T-cell (primary cell): ENCODE results near the gene NUP153. TPM values are rescaled to one million over a fixed set of nuclear protein-coding genes. Genes with fewer than 3 reads are reported as not detected.

Experiments
- ATAC-seq, 4 experiments: fragments of 200-7000 bp in 3 of 4; fragments of 150-1000 bp in 1 of 4; cut with Tn5 transposase; replicated peaks in 1 of 4; 1 replicate in 3 of 4; 2 replicates in 1 of 4; pipeline ENCODE4 v1.10.0; 2021; ENCODE audit warnings: moderate library complexity in 3 of 4, mild to moderate bottlenecking in 2 of 4, moderate number of reproducible peaks in 1 of 4
- CTCF ChIA-PET, 2 donors: fragments of 300-600 bp; sonication (Branson Sonifier 250); formaldehyde crosslinking; loops; one replicate each; lab custom pipeline; 2022; ENCODE audit warnings: antibody characterized with exemption in 2 of 2; lab: Charles Lee
- POLR2A ChIA-PET, 2 donors: fragments of 300-600 bp; sonication (Branson Sonifier 250); formaldehyde crosslinking; loops; one replicate each; lab custom pipeline; 2022; ENCODE audit warnings: antibody characterized with exemption in 2 of 2; lab: Charles Lee
- DNase-seq, 35 experiments: peaks; one replicate each; pipeline versions ENCODE4 v3.0.0 to v3.0.0-alpha.2; 2013 to 2023
- H3K27ac ChIP-seq: one replicate; pipeline ENCODE4 v1.5.1; 2013; ENCODE audit warnings: low read length
- H3K27me3 ChIP-seq, 2 experiments: replicated peaks in 1 of 2; 1 replicate in 1 of 2; 2 replicates in 1 of 2; pipeline versions ENCODE4 v1.6.1 to v1.7.0; 2013; ENCODE audit warnings: low read length in 1 of 2, mixed read lengths in 1 of 2; ENCODE audit not compliant: control insufficient read depth in 2 of 2, insufficient read depth in 2 of 2; ENCODE audit errors: extremely low read depth in 1 of 2
- H3K36me3 ChIP-seq, 2 donors: 1 replicate in 1 of 2; 2 replicates in 1 of 2; pipeline versions ENCODE4 v1.6.1 to v1.7.0; 2013; ENCODE audit warnings: low read length in 1 of 2; ENCODE audit not compliant: control insufficient read depth in 2 of 2, insufficient read depth in 1 of 2; ENCODE audit errors: extremely low read depth in 1 of 2
- H3K4me1 ChIP-seq, 2 experiments: 1 replicate in 1 of 2; 2 replicates in 1 of 2; pipeline versions ENCODE4 v1.6.1 to v1.7.0; 2013; ENCODE audit warnings: low read length in 2 of 2, mixed read lengths in 1 of 2; ENCODE audit not compliant: insufficient read depth in 2 of 2, control insufficient read depth in 1 of 2; ENCODE audit errors: extremely low read depth in 1 of 2
- H3K4me3 ChIP-seq, 2 donors: 1 replicate in 1 of 2; 2 replicates in 1 of 2; pipeline versions ENCODE4 v1.5.1 to v1.7.0; 2013; ENCODE audit warnings: mild to moderate bottlenecking in 2 of 2, low read length in 1 of 2, moderate library complexity in 1 of 2; ENCODE audit not compliant: control insufficient read depth in 1 of 2; ENCODE audit errors: extremely low read depth in 1 of 2
- H3K9me3 ChIP-seq: 2 replicates; pipeline ENCODE4 v1.7.0; 2013
- H3K27ac Mint-ChIP-seq, 2 donors: one replicate each; pipeline ENCODE4 v1.8.0; 2020 to 2021; ENCODE audit warnings: mild to moderate bottlenecking in 2 of 2, mixed read lengths in 2 of 2
- H3K27me3 Mint-ChIP-seq, 2 donors: one replicate each; pipeline ENCODE4 v1.8.0; 2021 to 2022; ENCODE audit warnings: mixed read lengths in 2 of 2
- H3K36me3 Mint-ChIP-seq: one replicate; pipeline ENCODE4 v1.8.0; 2021; ENCODE audit warnings: mixed read lengths
- H3K4me1 Mint-ChIP-seq, 3 donors: one replicate each; pipeline ENCODE4 v1.8.0; 2020 to 2022; ENCODE audit warnings: mixed read lengths in 3 of 3, mild to moderate bottlenecking in 1 of 3
- H3K4me3 Mint-ChIP-seq, 3 donors: one replicate each; pipeline ENCODE4 v1.8.0; 2020 to 2022; ENCODE audit warnings: mild to moderate bottlenecking in 3 of 3, mixed read lengths in 3 of 3, moderate library complexity in 3 of 3
- H3K9me3 Mint-ChIP-seq, 3 donors: one replicate each; pipeline ENCODE4 v1.8.0; 2020 to 2022; ENCODE audit warnings: mixed read lengths in 3 of 3
- WGBS: methylation state at CpG from one replicate; pipeline ENCODE4 v1.1.5; 2013; ENCODE audit warnings: missing lambda C conversion rate; ENCODE audit not compliant: insufficient coverage; 5-methylcytosine and 5-hydroxymethylcytosine counted together
- total RNA-seq, 35 experiments: library from RNA in 6 of 35; stranded (reverse) in 6 of 35; fragments of 120-200 nt in 1 of 35; gene quantifications; one replicate each; pipeline versions ENCODE4 v1.2.1 to v1.2.4 and lab custom pipeline; 2013 to 2026

Gene NUP153
- total RNA-seq, 5 donors from 2014 or later (not counting 1 experiment from before 2014, with no cell fraction given), result 46.4 to 58.5 (median 54.2) TPM

GRCh38 chr6:17580518-17581048 is 126.1 kb downstream of the NUP153 start:
- Histone ChIP-seq H3K4me1 (peaks cover 0 to 9% of the 10 kb centered on the region in 2 experiments), H3K27ac (no peak overlapping the region), H3K36me3 (no peaks in the 10 kb centered on the region), H3K27me3 (peaks cover 0 to 22% of the 10 kb centered on the region in 2 experiments), H3K4me3 (peak overlapping the region; percentile 31 to 67), H3K9me3 (no peaks in the 10 kb centered on the region)
- ATAC-seq, result peak; percentile 61 to 83 (median 77)
- Mint-ChIP-seq H3K4me1 (peaks cover 4 to 6% (median 5%) of the 10 kb centered on the region in 3 donors), H3K4me3 (peak overlapping the region; percentile 66 to 69 (median 68)), H3K27me3 (peaks cover 5 to 16% of the 10 kb centered on the region in 2 donors), H3K27ac (no peak overlapping the region), H3K9me3 (peaks cover 2 to 8% (median 4%) of the 10 kb centered on the region in 3 donors), H3K36me3 (no peaks in the 10 kb centered on the region)
- 30% methylated on average over 45 of the region's 53 CpGs for WGBS
- CTCF ChIA-PET, result interaction anchor here in 1 of 2 donors (1.0 to 1.4 kb wide), 2 partner anchors 11 to 12 kb away, joined by 3 read pairs; no protein-coding TSS in a partner anchor
- DNase-seq, result peak in 18 of 35 experiments; percentile 8 to 48 (median 21)
- POLR2A ChIA-PET, result interaction anchor here in 1 of 2 donors (0.5 kb wide), 1 partner anchor 293 kb away, joined by 3 read pairs; no protein-coding TSS in a partner anchor

GRCh38 chr6:17577059-17577458 is 129.7 kb downstream of the NUP153 start:
- Histone ChIP-seq H3K4me1 (peaks cover 0 to 9% of the 10 kb centered on the region in 2 experiments), H3K27me3 (peaks cover 3 to 31% of the 10 kb centered on the region in 2 experiments), H3K4me3 (no peak overlapping the region), H3K36me3 (no peaks in the 10 kb centered on the region), H3K27ac (no peak overlapping the region), H3K9me3 (no peaks in the 10 kb centered on the region)
- no peak overlapping the region for H3K27ac Mint-ChIP-seq
- H3K27me3 Mint-ChIP-seq, result peaks cover 25 to 26% of the 10 kb centered on the region in 2 donors
- ATAC-seq (no peak), DNase-seq (no peak)
- peaks cover 2 to 8% (median 4%) of the 10 kb centered on the region in 3 donors for H3K9me3 Mint-ChIP-seq
- H3K4me1 Mint-ChIP-seq, result peaks cover 0 to 1% (median 0%) of the 10 kb centered on the region in 3 donors
- ChIA-PET POLR2A (interaction anchor here in 1 of 2 donors (0.5 kb wide), 1 partner anchor 131 kb away, joined by 6 read pairs; no protein-coding TSS in a partner anchor), CTCF (interaction anchor here in 1 of 2 donors (0.5 kb wide), 1 partner anchor 1022 kb away, joined by 3 read pairs; no protein-coding TSS in a partner anchor)
- no peak overlapping the region for H3K4me3 Mint-ChIP-seq
- H3K36me3 Mint-ChIP-seq, result no peaks in the 10 kb centered on the region
- 60% methylated on average over 1 of the region's 1 CpG for WGBS

- Mint-ChIP-seq H3K36me3 (no peaks in the 10 kb centered on the region), H3K4me1 (no peaks in the 10 kb centered on the region), H3K9me3 (peaks cover 2 to 8% (median 4%) of the 10 kb centered on the region in 3 donors), H3K27me3 (peaks cover 23% of the 10 kb centered on the region in 2 donors), H3K27ac (no peak overlapping the region), H3K4me3 (no peak overlapping the region)
- DNase-seq (no peak), ATAC-seq (no peak)
- WGBS, result 75% methylated on average over 1 of the region's 8 CpGs
- ChIA-PET CTCF (interaction anchor here in 1 of 2 donors (0.6 kb wide), 2 partner anchors 63 to 405 kb away, joined by 3 to 4 read pairs; no protein-coding TSS in a partner anchor), POLR2A (interaction anchor here (0.6 to 0.7 kb wide), 2 partner anchors 15 to 164 kb away, joined by 3 to 12 read pairs; no protein-coding TSS in a partner anchor)
- no peaks in the 10 kb centered on the region for H3K36me3 ChIP-seq
- no peaks in the 10 kb centered on the region for H3K9me3 ChIP-seq
- H3K4me1 ChIP-seq, result peaks cover 0 to under 1% of the 10 kb centered on the region in 2 experiments
- no peak overlapping the region for H3K4me3 ChIP-seq
- H3K27me3 ChIP-seq, result peaks cover 3 to 17% of the 10 kb centered on the region in 2 experiments
- no peak overlapping the region for H3K27ac ChIP-seq
These were observed 131.7 kb downstream of the NUP153 start for GRCh38 chr6:17574866-17575560.

GRCh38 chr6:17565399-17565798 is 141.3 kb downstream of the NUP153 start:
- Mint-ChIP-seq H3K27me3 (peaks cover 6 to 7% of the 10 kb centered on the region in 2 donors), H3K9me3 (peaks cover 4 to 16% (median 7%) of the 10 kb centered on the region in 3 donors), H3K36me3 (peaks cover 3% of the 10 kb centered on the region), H3K4me1 (no peaks in the 10 kb centered on the region), H3K4me3 (no peak overlapping the region), H3K27ac (no peak overlapping the region)
- Histone ChIP-seq H3K27me3 (peaks cover 0 to 5% of the 10 kb centered on the region in 2 experiments), H3K36me3 (no peaks in the 10 kb centered on the region), H3K4me1 (no peaks in the 10 kb centered on the region), H3K4me3 (no peak overlapping the region), H3K27ac (no peak overlapping the region), H3K9me3 (no peaks in the 10 kb centered on the region)
- WGBS, result 48% methylated on average over 3 of the region's 3 CpGs
- DNase-seq (no peak), ATAC-seq (no peak)
- ChIA-PET POLR2A (no interaction called here), CTCF (no interaction called here)

Other genes starting within 250 kb of the NUP153 start
- 10 to 100 TPM; 16.1 to 21.8 (median 16.7) TPM for gene FAM8A1, start 106.6 kb downstream of the NUP153 start, total RNA-seq